Measurements from ENCODE around the gene SPDYE2.
"Not testable (repeated sequence)": the region's sequence is repeated elsewhere in the genome, so short reads cannot be mapped to it uniquely, and the experiment has no call there.

GRCh38 chr7:102542083-102542482, 8.9 kb upstream of the SPDYE2 start:
- TF ChIP-seq, protein P1, sequence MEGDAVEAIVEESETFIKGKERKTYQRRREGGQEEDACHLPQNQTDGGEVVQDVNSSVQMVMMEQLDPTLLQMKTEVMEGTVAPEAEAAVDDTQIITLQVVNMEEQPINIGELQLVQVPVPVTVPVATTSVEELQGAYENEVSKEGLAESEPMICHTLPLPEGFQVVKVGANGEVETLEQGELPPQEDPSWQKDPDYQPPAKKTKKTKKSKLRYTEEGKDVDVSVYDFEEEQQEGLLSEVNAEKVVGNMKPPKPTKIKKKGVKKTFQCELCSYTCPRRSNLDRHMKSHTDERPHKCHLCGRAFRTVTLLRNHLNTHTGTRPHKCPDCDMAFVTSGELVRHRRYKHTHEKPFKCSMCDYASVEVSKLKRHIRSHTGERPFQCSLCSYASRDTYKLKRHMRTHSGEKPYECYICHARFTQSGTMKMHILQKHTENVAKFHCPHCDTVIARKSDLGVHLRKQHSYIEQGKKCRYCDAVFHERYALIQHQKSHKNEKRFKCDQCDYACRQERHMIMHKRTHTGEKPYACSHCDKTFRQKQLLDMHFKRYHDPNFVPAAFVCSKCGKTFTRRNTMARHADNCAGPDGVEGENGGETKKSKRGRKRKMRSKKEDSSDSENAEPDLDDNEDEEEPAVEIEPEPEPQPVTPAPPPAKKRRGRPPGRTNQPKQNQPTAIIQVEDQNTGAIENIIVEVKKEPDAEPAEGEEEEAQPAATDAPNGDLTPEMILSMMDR (IDR thresholded peaks at IDR 0.05), result not testable (repeated sequence)
- TF ChIP-seq POLR2A (IDR thresholded peaks at IDR 0.05), result not testable (repeated sequence)

Measured in thyroid gland (tissue), 4 donors.